Putamen (tissue), 1 donor: ENCODE results near the gene C14orf93.

ENCODE experiments used
- DNase-seq: peaks from one replicate; pipeline ENCODE4 v3.0.0-alpha.2; 2016; ENCODE audit warnings: low spot score

The C14orf93 gene

GRCh38 chr14:22994762-22995275, 15.1 kb downstream of the C14orf93 start:
- no peak for DNase-seq

- DNase-seq: no peak
Measured at GRCh38 chr14:22993517-22993916, 16.4 kb downstream of the C14orf93 start.

- no peak for DNase-seq
Measured at GRCh38 chr14:22991852-22992251, 18.1 kb downstream of the C14orf93 start.

GRCh38 chr14:22987291-22987690, 22.7 kb downstream of the C14orf93 start:
- no peak for DNase-seq

GRCh38 chr14:22986508-22987054, 23.4 kb downstream of the C14orf93 start:
- DNase-seq: peak; percentile 86

- DNase-seq: no peak
Measured at GRCh38 chr14:22985894-22986507, 23.9 kb downstream of the C14orf93 start.

- no peak for DNase-seq
Measured at GRCh38 chr14:22984959-22985658, 24.8 kb downstream of the C14orf93 start.

GRCh38 chr14:22982477-22983245, 27.3 kb downstream of the C14orf93 start, which contains the start of gene AJUBA:
Gene AJUBA, minus strand, starts transcription at chr14:22982551. Its CDS starts 285 bp downstream, at chr14:22982266.
- DNase-seq: peak; percentile 39

- no peak for DNase-seq
Measured at GRCh38 chr14:22981876-22982476, 28.0 kb downstream of the C14orf93 start.

- DNase-seq: no peak
Measured at GRCh38 chr14:22981090-22981875, 28.7 kb downstream of the C14orf93 start.

- no peak for DNase-seq
Measured at GRCh38 chr14:22980672-22981089, 29.3 kb downstream of the C14orf93 start.

- no peak for DNase-seq
Measured at GRCh38 chr14:22979748-22980392, 30.1 kb downstream of the C14orf93 start.

- no peak for DNase-seq
Measured at GRCh38 chr14:22978981-22979671, 30.8 kb downstream of the C14orf93 start.

GRCh38 chr14:22978487-22978837, 31.5 kb downstream of the C14orf93 start:
- no peak for DNase-seq

GRCh38 chr14:22977684-22978486, 32.1 kb downstream of the C14orf93 start:
- DNase-seq: no peak

GRCh38 chr14:22977434-22977683, 32.6 kb downstream of the C14orf93 start:
- DNase-seq: no peak

- no peak for DNase-seq
Measured at GRCh38 chr14:22976620-22977433, 33.1 kb downstream of the C14orf93 start.

- no peak for DNase-seq
Measured at GRCh38 chr14:22974530-22975313, 35.2 kb downstream of the C14orf93 start.
